Stimulated activated effector memory CD8-positive, alpha-beta T cell treated with anti-CD3 and anti-CD28 coated beads, Interleukin-12 subunit alpha, Interleukin-12 subunit beta, amount 100 ng/mL, for 72 hours (primary cell): ENCODE measurements around the gene VWA1.
"Not testable (repeated sequence)": the region's sequence is repeated elsewhere in the genome, so short reads cannot be mapped to it uniquely, and the experiment has no call there.

Source experiments
- ATAC-seq: fragments of 150-1000 bp; cut with Tn5 transposase; 2 replicates; pipeline ENCODE4 v1.10.0; 2021
- DNase-seq, 2 donors: peaks; one replicate each; pipeline ENCODE4 v3.0.0; 2021 to 2022; ENCODE audit warnings: low spot score in 2 of 2
- H3K27ac Mint-ChIP-seq: one replicate; pipeline ENCODE4 v1.8.0; 2022; ENCODE audit warnings: mild to moderate bottlenecking, mixed read lengths
- H3K36me3 Mint-ChIP-seq: one replicate; pipeline ENCODE4 v1.8.0; 2022; ENCODE audit warnings: mild to moderate bottlenecking, mixed read lengths
- H3K4me1 Mint-ChIP-seq: one replicate; pipeline ENCODE4 v1.8.0; 2022; ENCODE audit warnings: mixed read lengths
- H3K4me3 Mint-ChIP-seq: one replicate; pipeline ENCODE4 v1.8.0; 2022; ENCODE audit warnings: mild to moderate bottlenecking, mixed read lengths
- H3K9me3 Mint-ChIP-seq: one replicate; pipeline ENCODE4 v1.8.0; 2022; ENCODE audit warnings: mixed read lengths

Gene VWA1

DNA sequence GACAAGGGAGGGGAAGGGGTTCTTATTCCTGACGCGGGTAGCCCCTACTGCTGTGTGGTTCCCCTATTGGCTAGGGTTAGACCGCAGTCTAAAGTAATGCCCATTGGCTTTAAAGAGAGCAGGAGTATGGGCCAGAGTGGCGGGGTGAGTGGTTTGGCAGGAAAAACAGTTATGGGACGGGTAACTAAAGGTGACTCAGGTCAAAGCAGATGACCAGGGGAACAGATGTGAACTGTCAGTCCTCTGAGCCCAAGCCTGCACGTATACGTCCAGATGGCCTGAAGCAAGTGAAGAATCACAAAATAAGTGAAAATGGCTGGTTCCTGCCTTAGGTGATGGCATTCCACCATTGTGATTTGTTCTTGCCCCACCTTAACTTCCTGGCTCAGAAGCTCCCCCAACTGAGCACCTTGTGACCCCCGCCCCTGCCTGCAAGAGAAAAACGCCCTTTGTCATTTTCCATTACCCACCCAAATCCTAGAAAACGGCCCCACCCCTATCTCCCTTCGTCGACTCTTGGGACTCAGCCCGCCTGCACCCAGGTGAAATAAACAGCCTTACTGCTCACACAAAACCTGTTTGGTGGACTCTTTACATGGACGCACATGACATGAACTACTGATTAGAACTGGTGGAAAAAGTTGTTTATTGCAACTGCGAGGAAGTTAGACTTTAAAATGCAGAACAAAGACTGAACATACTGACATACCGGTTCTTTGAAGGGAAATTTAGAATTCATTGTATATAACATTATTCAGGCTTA is 35.3 kb downstream of the VWA1 start:
- peaks cover 21% of the 10 kb centered on the region for H3K36me3 Mint-ChIP-seq
- DNase-seq (no peak), ATAC-seq (no peak)
- H3K27ac Mint-ChIP-seq, result peak overlapping the region; percentile 78
- peaks cover 14% of the 10 kb centered on the region for H3K4me1 Mint-ChIP-seq
- H3K4me3 Mint-ChIP-seq, result peak overlapping the region; percentile 79
- H3K9me3 Mint-ChIP-seq, result no peaks in the 10 kb centered on the region

DNA sequence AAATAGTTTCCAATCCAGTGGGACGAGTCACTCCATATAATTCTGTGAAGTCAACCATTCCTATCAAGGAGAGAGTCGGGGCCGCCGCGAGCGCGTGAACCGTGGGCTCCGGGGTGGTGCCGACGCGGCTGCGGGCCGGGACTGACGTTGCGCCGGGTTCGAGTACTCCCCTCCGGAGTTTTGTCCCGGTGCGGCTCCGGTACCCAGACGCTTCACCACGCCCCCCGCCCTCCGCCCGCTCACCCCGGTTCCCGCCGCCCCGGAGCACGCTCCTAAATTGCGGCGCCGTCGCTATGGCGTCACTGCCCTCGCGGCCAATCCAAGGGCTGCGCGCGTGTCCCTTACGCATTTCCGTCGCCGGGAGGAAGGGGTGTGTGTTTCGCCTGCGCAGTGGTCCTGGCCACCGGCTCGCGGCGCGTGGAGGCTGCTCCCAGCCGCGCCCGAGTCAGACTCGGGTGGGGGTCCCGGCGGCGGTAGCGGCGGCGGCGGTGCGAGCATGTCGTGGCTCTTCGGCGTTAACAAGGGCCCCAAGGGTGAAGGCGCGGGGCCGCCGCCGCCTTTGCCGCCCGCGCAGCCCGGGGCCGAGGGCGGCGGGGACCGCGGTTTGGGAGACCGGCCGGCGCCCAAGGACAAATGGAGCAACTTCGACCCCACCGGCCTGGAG is 36.0 kb downstream of the VWA1 start, which contains the start of gene ATAD3B:
ATAD3B (plus strand) TSS at position 377 of the 664 bp plus-strand sequence; CDS start at position 497, 120 bp downstream.
- Mint-ChIP-seq H3K4me1 (peaks cover 14% of the 10 kb centered on the region), H3K36me3 (peaks cover 23% of the 10 kb centered on the region), H3K9me3 (no peaks in the 10 kb centered on the region), H3K4me3 (peak within 1 kb of the TSS; percentile 79), H3K27ac (peak within 1 kb of the TSS; percentile 78)
- ATAC-seq (peak; percentile 97), DNase-seq (peak; percentile 84 to 95)

GRCh38 chr1:1472053-1472876 is 36.8 kb downstream of the VWA1 start:
- ATAC-seq (peak; percentile 55), DNase-seq (peak; percentile 8 to 61)
- Mint-ChIP-seq H3K36me3 (peaks cover 31% of the 10 kb centered on the region), H3K27ac (peak overlapping the region; percentile 78), H3K4me1 (peaks cover 14% of the 10 kb centered on the region), H3K4me3 (peak overlapping the region; percentile 79)
- not testable (repeated sequence) for H3K9me3 Mint-ChIP-seq

- not testable (repeated sequence) for ATAC-seq, H3K27ac Mint-ChIP-seq, H3K9me3 Mint-ChIP-seq, DNase-seq, H3K4me3 Mint-ChIP-seq
- Mint-ChIP-seq H3K4me1 (peaks cover 17% of the 10 kb centered on the region), H3K36me3 (peaks cover 63% of the 10 kb centered on the region)
Measured at GRCh38 chr1:1476011-1476410, 40.5 kb downstream of the VWA1 start.

GRCh38 chr1:1477206-1477605 is 41.7 kb downstream of the VWA1 start:
- peaks cover 15% of the 10 kb centered on the region for H3K4me1 Mint-ChIP-seq
- H3K27ac Mint-ChIP-seq, result no peak overlapping the region
- ATAC-seq (no peak), DNase-seq (no peak)
- peaks cover 70% of the 10 kb centered on the region for H3K36me3 Mint-ChIP-seq
- H3K4me3 Mint-ChIP-seq, result no peak overlapping the region
- H3K9me3 Mint-ChIP-seq, result no peaks in the 10 kb centered on the region

- H3K9me3 Mint-ChIP-seq, result no peaks in the 10 kb centered on the region
- no peak overlapping the region for H3K4me3 Mint-ChIP-seq
- DNase-seq (no peak), ATAC-seq (no peak)
- peak overlapping the region; percentile 77 for H3K27ac Mint-ChIP-seq
- H3K36me3 Mint-ChIP-seq, result peaks cover 78% of the 10 kb centered on the region
- H3K4me1 Mint-ChIP-seq, result peaks cover 15% of the 10 kb centered on the region
Measured at GRCh38 chr1:1479547-1480487, 44.3 kb downstream of the VWA1 start.

- not testable (repeated sequence) for DNase-seq, H3K4me3 Mint-ChIP-seq, H3K27ac Mint-ChIP-seq, ATAC-seq, H3K9me3 Mint-ChIP-seq
- Mint-ChIP-seq H3K36me3 (peaks cover 75% of the 10 kb centered on the region), H3K4me1 (peaks cover 11% of the 10 kb centered on the region)
Measured at GRCh38 chr1:1480488-1480867, 45.0 kb downstream of the VWA1 start.

- not testable (repeated sequence) for H3K27ac Mint-ChIP-seq, H3K4me3 Mint-ChIP-seq, DNase-seq, H3K9me3 Mint-ChIP-seq, H3K4me1 Mint-ChIP-seq
- H3K36me3 Mint-ChIP-seq, result peaks cover 67% of the 10 kb centered on the region
- peak; percentile 31 for ATAC-seq
Measured at GRCh38 chr1:1481811-1482210, 46.3 kb downstream of the VWA1 start.

DNA sequence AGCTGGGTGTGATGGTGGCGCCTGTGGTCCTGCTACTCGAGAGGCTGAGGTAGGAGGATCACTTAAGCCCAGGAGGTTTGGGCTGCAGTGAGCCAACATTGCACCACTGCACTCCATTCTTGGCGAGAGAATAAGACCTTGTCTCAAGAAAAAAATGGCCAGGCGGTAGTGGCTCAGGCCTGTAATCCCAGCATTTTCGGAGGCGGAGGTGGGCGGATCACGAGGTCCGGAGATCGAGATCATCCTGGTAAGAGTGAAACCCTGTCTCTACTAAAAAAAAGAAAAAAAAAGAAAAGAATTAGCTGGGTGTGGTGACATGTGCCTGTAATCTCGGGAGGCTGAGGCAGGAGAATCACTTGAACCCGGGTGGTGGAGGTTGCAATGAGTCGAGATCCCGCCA is 47.4 kb downstream of the VWA1 start:
- Mint-ChIP-seq H3K9me3 (no peaks in the 10 kb centered on the region), H3K4me3 (no peak overlapping the region), H3K27ac (no peak overlapping the region), H3K36me3 (peaks cover 59% of the 10 kb centered on the region), H3K4me1 (peaks cover 10% of the 10 kb centered on the region)
- ATAC-seq (no peak), DNase-seq (no peak)

GRCh38 chr1:1483714-1484113 is 48.2 kb downstream of the VWA1 start:
- ATAC-seq (no peak), DNase-seq (no peak)
- no peak overlapping the region for H3K27ac Mint-ChIP-seq
- peaks cover 61% of the 10 kb centered on the region for H3K36me3 Mint-ChIP-seq
- H3K9me3 Mint-ChIP-seq, result no peaks in the 10 kb centered on the region
- no peak overlapping the region for H3K4me3 Mint-ChIP-seq
- H3K4me1 Mint-ChIP-seq, result peaks cover 10% of the 10 kb centered on the region

DNA sequence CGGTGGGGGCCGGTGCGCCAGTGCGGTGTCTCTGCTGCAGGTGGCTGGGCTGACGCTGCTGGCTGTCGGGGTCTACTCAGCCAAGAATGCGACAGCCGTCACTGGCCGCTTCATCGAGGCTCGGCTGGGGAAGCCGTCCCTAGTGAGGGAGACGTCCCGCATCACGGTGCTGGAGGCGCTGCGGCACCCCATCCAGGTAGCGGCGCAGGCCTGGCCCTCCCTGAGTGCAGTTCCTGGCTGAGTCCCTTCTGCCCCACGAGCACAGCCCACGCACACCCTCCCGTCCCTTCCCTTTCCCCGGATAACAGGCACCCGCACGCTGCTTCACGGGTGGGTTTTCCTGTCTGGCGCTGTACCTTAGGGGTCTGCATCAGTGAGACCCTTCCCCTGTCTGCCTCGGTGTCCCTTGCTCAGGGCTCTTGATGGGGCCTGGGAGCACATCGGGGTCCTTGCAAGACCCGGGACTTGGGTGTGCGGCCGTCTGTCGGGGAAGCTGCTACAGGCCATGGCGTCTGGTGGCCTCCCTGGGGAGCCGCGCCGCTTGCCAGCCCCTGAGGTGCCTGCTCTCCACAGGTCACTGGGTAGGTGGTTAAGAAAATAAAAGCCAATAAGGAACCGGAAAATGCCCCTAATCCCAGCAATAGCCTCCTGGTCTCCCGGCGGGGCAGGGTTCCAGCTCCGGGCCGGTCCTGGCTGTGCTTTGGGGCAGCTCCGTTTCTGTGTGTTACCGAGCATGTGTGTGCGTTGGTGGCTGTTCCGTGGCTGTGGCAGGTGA is 49.7 kb downstream of the VWA1 start:
- not testable (repeated sequence) for H3K27ac Mint-ChIP-seq, ATAC-seq, DNase-seq, H3K4me3 Mint-ChIP-seq, H3K4me1 Mint-ChIP-seq, H3K9me3 Mint-ChIP-seq
- H3K36me3 Mint-ChIP-seq, result peaks cover 63% of the 10 kb centered on the region

DNA sequence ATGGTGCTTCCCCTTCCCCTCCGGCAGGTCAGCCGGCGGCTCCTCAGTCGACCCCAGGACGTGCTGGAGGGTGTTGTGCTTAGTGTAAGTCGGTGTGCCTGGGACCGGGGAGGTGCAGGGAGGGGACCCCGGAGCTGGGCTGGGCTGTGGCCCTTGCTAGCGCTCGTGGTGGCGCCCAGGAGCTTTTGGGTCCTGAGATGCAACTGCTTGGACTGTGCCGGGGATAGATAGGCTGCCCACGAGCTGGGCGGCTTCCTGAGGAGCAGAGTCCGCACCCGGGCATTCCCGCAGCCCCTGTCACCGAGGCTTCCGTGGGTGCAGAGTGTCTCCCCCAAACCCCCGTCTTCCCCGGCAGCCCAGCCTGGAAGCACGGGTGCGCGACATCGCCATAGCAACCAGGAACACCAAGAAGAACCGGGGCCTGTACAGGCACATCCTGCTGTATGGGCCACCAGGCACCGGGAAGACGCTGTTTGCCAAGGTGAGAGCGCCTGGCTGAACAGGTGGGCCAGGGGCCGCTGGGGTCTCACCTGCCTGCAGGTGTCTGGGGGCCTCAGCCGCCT is 50.3 kb downstream of the VWA1 start:
- not testable (repeated sequence) for DNase-seq, ATAC-seq, H3K4me1 Mint-ChIP-seq, H3K4me3 Mint-ChIP-seq, H3K27ac Mint-ChIP-seq, H3K9me3 Mint-ChIP-seq
- peaks cover 63% of the 10 kb centered on the region for H3K36me3 Mint-ChIP-seq

- no peak for DNase-seq
- Mint-ChIP-seq H3K4me1 (no peaks in the 10 kb centered on the region), H3K36me3 (peaks cover 70% of the 10 kb centered on the region), H3K9me3 (no peaks in the 10 kb centered on the region), H3K4me3 (no peak overlapping the region), H3K27ac (no peak overlapping the region)
- no peak for ATAC-seq
Measured at GRCh38 chr1:1487701-1488100, 52.2 kb downstream of the VWA1 start.

GRCh38 chr1:1489231-1489630 is 53.7 kb downstream of the VWA1 start:
- DNase-seq, result no peak
- ATAC-seq, result no peak
- Mint-ChIP-seq H3K4me1 (no peaks in the 10 kb centered on the region), H3K9me3 (peaks cover 3% of the 10 kb centered on the region), H3K4me3 (no peak overlapping the region), H3K27ac (no peak overlapping the region), H3K36me3 (peaks cover 68% of the 10 kb centered on the region)
